KG1 (cell line): ENCODE measurements around the gene STIP1.
A peak's percentile ranks its signal among the peaks of the same experiment; 100 is the strongest.

Experiments
- DNase-seq: peaks from one replicate; lab custom pipeline; 2025; lab: John Stamatoyannopoulos, UW

Gene STIP1

DNA sequence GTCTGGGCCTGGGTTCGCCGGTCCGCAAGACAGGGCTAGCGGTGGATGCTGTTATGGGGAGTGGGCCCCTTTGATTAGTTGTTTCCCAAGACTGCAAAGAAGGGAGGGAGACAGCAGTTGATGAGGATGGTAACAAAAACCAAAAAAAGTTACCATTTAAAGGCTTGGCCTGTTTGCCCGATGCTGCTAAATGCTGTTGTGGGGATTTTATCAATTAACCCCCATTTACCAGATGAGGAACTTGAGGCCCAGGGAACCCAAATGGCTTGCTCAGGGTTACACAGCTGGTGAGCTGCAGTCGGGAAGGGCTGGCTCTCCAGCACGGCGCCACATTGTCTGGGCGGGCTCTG lies 36.7 kb downstream of the STIP1 start:
- no peak for DNase-seq

DNA sequence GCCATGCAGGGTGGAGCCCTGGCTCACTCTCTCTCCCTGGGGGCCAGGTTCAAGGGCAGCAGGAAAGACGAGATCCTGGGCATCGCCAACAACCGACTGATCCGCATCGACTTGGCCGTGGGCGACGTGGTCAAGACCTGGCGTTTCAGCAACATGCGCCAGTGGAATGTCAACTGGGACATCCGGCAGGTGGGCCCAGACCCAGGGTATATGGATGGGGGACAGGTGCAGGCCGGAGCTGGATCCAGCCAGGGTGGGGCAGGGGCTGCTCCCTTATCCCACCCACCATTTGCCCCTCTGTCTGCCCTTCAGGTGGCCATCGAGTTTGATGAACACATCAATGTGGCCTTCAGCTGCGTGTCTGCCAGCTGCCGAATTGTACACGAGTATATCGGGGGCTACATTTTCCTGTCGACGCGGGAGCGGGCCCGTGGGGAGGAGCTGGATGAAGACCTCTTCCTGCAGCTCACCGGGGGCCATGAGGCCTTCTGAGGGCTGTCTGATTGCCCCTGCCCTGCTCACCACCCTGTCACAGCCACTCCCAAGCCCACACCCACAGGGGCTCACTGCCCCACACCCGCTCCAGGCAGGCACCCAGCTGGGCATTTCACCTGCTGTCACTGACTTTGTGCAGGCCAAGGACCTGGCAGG lies 37.2 kb downstream of the STIP1 start:
- no peak for DNase-seq

DNA sequence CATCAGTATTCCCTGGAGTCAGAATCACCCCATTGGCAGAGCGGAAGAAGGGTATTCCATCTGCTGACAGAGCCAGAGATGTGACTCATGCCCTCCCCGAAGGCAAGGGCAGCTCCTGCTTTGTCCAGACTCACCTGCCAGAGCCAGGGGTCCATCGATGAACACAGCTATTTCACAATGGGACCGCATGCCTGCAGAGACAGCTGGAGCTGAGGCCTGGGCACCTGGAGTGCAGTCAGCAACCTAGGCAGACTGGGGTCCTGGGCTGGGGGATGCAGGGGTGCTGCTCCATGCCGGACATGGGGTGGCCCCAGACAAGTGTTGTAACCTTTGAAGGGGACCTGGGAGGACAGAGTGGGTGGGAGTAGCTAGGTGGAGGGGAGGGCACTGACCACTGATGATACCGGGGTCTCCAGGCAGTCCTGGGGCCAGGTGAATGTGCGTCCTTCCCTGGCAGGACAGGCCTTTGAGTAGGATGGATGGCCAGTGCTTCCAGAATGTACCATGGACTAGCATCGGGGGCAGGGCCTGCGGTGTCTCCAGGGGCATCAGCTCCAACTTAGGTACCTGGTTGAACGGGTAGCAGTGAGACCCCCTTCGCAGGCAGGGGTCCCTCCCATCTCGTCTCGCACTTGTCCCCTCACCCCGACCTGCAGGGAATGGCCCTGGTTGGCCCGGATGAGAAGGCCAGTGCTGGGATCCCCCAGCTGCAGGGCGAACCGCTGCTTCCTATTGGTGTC lies 38.4 kb downstream of the STIP1 start:
- DNase-seq: no peak

DNA sequence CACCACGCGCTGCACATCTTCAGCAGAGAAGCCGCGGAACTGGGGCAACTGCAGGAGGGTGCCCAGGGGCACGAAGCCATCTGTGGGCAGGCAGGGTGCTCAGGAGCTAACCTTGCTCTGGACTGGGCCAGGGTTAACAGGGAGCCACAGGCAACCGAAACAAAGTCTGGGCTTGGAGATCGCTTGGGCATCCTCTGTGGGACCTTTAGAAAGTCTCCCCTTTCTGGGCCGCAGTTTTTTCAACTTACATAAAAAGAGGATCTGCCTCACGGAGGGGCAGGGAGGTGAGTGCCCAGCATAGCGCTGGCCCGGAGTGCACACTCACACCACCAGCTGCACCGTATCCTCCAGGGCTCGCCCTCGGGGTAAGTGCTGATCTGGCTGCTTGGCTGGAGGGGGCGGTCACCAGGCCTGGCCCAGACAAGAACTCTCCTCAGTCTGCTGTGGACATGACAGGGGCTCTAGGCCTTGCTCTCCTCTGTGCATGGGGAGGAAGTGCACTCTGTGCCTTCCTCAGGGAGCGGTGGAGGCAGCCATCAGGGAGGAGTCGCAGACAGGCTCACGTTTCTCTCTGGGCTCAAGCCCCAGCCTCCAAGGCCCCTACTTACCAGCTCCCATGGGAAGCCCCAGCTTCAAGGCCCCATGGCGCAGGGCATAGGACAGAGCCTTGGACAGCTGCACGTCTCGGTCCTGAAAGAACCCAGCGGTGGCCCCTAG lies 39.1 kb downstream of the STIP1 start:
- DNase-seq: peak; percentile 41

DNA sequence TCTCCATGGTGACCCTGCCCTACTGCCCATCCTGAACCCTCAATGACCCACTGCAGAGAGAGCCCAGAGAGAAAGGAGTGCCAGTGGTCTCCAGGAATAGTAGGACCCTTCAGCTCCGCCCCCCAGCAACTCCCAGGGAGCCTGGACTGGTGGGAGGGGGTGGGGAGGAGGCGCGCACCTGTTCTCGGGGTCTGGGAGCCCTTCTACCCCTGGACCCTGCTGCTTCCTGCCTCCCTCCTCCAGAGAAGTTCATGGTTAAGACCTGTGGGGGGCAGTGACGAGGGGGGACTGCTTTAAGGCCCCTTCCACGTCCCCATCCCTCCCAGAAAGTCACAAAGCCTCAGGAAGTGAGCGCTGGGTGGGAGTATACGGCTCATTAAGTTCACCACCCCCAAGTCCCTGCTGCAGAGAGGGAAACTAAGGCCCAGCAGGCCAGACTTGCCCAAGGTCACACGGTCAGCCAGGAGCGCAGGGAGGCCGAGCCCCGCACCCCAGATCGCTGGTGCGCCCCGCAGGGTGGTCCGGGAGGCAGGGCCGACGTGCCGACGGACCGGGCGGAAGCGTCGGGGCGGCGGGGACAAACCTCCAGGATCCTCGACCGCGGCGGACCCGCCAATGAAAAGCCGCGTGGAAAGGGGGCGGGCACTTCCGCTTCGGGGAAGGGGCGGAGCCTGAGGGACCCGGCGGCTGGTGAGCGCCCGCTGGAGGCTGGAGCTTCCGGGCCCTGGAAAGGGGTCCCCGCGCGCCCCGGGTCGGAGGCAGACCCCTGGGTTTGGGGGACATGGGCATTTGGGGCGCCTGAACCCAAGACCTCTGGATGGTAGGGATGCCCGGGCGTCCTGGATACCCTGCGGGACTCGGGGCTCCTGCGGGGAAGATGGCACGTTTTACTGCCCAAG lies 39.9 kb downstream of the STIP1 start, which contains the start of the genes NUDT22 and TRPT1:
TSS of gene NUDT22 (plus strand) at position 667 of the 899 bp plus-strand sequence. CDS start 379 bp downstream, outside the sequence.
TSS of gene TRPT1 (minus strand) at position 579 of the 899 bp plus-strand sequence. CDS start at position 253, 326 bp downstream.
- peak; percentile 89 for DNase-seq

DNA sequence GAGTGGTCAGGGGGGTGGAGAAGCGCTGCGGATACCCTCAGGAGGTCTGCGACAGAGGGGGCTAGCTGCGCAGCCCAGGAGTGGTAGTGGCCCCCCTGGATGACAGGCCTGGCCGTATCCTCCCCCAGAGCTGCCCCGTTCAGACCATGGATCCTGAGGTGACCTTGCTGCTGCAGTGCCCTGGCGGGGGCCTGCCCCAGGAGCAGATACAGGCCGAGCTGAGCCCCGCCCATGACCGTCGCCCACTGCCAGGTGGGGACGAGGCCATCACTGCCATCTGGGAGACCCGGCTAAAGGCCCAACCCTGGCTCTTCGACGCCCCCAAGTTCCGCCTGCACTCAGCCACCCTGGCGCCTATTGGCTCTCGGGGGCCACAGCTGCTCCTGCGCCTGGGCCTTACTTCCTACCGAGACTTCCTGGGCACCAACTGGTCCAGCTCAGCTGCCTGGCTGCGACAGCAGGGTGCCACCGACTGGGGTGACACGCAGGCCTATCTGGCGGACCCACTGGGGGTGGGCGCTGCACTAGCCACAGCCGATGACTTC lies 40.6 kb downstream of the STIP1 start:
- DNase-seq: peak; percentile 77

DNA sequence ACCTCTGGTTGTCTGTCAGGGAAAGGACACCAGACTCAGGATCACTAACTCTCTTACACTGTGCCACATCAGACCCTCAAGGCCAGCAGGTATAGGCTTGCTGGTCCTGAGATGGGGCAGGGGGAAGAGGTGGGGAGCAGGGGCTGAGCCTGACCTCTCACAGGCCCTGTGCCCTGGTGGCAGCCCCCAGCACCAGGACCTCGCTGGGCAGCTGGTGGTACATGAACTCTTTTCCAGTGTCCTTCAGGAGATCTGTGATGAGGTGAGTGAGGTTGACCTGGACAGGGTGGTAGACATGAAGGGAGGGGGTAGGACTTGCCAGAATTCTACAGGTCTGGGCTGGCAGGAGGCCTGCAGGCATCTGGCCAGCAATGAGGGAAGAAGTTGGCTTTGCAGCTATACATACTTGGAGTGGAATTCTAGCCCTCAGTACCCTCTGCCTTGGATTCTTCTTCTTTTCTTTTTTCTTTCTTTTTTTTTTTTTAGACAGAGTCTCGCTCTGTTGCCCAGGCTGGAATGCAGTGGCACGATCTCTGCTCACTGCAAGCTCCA lies 41.5 kb downstream of the STIP1 start:
- no peak for DNase-seq

DNA sequence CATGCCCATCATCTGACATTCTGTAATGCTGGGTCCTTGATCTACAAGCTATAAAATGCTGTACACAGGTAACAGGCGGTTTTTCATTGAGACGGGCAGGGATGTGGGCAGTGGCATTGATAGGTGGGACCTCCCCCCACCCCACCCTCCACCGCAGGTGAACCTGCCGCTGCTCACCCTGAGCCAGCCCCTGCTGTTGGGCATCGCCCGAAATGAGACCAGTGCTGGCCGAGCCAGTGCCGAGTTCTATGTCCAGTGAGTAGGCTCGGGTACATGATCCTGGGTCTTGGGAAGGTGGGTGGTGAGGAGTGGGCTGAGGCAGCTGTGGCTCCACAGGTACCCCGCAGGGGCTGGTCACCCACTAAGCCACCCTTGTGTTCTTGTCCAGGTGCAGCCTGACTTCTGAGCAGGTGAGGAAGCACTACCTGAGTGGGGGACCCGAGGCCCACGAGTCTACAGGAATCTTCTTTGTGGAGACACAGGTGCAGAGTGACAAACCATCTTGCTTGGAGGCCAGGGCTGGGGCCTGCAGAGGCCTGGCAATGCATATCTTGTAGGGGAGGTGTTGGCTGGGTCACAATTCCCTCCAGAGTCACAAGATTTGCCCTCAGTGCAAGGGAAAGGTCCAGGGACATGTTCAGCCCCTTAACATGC lies 43.2 kb downstream of the STIP1 start:
- DNase-seq: no peak

DNA sequence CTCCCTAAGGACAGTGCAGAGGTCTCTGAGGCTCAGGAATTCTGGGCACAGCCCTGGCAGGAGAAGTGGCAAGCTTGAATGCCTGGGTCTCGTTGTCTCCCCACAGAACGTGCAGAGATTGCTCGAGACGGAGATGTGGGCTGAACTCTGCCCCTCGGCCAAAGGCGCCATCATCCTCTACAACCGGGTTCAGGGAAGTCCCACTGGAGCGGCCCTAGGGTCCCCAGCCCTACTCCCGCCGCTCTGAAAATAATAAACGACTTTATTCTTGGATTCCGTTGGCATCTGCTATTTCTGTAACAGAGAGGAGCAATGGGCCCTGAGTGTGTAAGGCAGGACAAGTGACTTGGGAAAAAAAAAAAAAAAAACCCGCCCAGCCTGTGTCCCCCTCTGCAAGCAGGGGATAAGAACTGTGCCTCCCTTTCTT lies 43.8 kb downstream of the STIP1 start:
- DNase-seq: no peak

DNA sequence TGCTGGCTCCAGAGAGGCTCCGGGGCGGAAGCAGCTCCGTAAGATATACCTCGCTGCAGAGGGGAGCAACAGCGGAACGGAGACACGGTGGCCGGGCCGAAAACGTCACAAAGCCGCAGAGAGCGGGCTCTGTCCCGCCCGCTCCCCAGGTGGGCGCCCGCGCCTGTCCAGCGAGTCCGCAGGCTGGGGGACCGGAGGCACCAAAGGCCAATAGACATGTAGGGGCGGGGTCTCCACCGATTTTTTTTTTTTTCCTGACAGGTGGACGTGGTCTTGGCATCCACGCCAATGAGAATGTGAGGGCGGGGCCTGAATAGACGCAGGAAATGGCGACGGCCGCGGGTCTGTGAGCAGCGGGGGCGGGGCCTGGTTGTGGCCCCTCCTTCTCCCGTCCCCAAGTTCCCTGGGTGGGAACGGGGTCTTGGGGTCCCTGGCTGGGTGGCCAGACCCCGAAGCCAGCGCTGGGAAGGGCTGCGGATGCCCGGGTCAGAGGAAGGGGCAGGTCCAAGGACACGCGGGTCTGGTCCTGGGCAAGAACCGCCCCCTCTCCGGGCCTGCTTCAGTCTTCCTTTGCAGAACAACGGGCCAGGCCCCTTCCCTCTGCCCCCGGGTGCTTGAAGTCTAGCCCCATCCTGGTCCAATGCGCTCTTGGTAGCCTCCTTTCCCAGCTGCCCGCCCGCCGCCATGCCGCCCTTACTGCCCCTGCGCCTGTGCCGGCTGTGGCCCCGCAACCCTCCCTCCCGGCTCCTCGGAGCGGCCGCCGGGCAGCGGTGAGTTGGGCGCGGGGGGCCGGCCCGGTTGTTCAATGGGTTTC lies 44.4 kb downstream of the STIP1 start, which contains the start of gene DNAJC4:
TSS of gene DNAJC4 (plus strand) at position 378 of the 814 bp plus-strand sequence. CDS start at position 685, 307 bp downstream.
- DNase-seq: peak; percentile 75

DNA sequence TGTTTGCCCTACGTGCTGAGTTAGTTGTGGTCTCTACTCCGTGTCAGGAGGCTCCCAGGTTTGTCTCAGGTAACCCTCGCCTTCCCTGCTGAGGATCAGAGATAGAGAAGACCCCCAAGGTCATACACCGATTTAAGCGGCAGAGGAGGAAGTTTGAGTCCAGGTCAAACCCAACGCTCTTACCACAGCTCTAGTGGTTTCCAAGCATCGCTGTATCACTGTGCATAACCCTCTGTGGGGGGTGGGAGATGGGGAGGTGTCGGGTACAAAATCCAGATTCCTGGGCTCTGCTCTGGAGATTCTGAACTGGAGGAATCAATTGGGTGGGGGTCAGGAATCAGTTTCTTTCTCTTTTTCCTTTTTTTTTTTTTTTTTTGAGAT lies 45.0 kb downstream of the STIP1 start:
- DNase-seq: no peak

DNA sequence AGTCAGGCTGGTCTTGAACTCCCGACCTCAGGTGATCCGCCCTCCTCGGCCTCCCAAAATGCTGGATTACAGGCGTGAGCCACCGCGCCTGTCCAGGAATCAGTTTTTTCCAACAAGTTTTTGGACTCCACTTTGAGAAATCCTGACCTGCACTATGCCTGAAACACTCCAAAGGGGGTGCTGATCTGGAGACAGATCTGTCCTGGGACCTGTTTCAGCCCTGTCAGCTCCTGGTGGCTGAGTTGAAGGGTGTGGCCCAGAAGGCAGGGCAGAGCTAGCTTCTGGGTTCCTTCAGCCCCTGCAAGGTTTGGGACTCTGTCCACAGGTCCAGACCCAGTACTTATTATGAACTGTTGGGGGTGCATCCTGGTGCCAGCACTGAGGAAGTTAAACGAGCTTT lies 45.6 kb downstream of the STIP1 start:
- DNase-seq: no peak

DNA sequence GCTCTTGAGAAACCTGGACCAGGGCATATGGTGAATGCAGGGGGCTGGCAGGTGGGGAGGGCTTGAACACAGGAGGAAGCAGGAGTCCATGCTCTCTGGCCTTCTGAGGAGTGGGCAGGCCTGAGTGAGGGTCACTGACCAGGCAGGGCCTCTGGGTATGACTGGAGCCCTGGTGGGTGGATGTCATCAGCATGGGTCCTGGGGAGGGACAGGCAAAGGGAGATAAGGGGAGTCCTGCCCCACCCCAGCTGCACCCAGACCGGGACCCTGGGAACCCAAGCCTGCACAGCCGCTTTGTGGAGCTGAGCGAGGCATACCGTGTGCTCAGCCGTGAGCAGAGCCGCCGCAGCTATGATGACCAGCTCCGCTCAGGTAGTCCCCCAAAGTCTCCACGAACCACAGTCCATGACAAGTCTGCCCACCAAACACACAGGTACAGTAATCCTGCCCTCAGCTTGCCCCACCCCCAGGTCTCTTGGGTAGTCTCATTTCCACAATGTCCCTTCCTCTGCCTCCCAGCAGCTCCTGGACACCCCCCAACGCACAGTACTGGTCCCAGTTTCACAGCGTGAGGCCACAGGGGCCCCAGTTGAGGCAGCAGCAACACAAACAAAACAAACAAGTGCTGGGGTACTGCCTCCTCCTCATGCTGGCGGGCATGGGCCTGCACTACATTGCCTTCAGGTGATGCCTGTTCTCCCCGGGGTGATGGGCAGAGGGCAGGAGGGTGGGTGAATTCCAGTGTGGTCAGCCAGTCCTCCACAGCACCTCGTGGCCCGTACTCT lies 46.4 kb downstream of the STIP1 start:
- DNase-seq: no peak

DNA sequence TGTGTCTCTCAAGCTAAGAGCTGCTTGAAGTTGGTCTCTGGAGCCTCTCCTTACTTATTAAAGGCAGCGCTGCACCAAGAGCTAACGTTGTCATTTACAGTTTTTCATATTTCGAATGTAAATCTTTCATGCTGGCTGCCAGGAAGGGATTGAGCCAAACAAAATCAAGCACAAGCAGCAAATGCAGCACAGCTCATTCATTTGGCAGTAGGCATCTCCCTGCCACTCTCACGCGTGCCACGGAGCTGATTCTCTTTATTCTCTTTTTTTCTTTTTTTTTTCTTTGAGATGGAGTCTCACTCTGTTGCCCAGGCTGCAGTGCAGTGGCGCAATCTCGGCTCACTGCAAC lies 47.0 kb downstream of the STIP1 start:
- no peak for DNase-seq

DNA sequence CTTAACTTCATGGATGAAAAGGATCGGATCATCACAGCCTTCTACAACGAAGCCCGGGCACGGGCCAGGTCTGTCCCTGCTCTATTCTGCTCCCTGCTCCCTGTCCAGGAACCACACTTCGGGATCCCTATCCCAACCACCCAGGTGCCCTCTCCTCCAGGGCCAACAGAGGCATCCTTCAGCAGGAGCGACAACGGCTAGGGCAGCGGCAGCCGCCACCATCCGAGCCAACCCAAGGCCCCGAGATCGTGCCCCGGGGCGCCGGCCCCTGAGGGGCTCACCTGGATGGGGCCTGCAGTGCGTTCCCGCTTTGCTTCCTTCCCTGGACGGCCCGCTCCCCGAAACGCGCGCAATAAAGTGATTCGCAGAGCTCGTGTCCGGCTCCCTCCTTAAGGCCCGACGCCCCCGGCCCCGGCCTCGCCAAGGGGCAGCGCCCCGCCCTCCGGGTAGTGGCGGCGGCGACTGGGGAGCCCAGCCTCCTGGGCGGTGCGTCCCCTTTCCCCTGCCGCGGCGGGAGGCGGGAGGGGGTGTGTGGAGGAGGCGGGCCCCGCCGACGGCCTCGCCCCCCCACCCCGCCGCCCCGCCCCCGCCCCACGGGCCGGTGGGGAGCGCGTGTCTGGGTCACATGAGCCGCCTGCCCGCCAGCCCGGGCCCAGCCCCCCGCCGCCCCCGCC lies 48.1 kb downstream of the STIP1 start, which contains the start of gene VEGFB:
TSS of gene VEGFB (plus strand) at position 672 of the 674 bp plus-strand sequence. CDS start 250 bp downstream, outside the sequence.
- DNase-seq: no peak

DNA sequence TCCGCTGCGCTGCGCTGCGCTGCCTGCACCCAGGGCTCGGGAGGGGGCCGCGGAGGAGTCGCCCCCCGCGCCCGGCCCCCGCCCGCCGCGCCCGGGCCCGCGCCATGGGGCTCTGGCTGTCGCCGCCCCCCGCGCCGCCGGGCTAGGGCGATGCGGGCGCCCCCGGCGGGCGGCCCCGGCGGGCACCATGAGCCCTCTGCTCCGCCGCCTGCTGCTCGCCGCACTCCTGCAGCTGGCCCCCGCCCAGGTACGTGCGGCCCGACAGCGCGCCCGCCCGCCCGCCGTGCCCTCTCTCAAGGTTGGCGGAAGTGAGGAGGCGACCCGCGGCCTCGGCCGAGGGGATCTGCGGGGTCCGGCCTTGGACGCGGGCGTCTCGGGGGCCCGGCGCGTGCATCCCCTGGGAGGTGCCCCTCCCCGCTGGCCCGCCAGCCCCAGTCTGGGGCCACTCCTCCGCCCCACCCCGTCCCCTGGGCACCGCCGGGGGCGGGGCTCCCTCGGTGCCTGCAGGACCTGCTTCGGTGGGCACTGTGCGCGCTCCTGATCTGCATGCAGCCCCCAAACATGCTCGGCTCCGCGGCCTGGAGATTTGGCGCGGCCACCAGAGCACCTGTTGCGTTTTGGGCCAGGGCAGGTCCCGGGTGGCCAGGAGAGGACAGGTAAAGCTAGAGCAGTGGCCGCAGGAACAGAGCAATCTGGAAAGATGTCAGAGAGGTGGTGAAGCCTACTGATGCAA lies 48.8 kb downstream of the STIP1 start:
- DNase-seq: no peak

DNA sequence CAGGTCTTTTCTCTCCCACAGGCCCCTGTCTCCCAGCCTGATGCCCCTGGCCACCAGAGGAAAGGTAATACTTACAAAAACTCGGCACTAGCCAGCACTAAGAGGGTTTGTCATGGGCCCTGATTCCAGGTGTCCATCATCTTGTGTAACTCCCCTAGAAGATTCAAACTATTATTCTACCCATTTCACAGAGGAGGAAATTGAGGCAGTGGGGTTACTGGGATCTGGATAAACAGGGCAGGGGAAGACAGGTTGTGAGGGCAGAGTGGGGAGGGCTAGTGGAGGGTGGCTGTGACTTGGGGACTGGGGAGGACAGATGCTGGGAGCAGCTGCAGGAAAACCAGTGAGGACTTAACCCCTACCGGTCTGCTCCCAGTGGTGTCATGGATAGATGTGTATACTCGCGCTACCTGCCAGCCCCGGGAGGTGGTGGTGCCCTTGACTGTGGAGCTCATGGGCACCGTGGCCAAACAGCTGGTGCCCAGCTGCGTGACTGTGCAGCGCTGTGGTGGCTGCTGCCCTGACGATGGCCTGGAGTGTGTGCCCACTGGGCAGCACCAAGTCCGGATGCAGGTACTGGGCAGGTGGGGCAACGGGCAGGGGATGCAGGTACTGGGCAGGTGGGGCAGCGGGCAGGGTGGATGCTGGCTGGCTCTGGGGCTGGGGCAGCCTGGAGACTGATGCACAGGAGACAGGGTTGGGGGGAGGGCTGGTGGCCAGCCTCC lies 49.6 kb downstream of the STIP1 start:
- DNase-seq: no peak
